Activated T-helper 9 cell treated with anti-CD3 and anti-CD28 coated beads, Interleukin-2, amount 50 U/mL, for 16 hours (primary cell): Measurements from ENCODE around the gene SLC39A6.

Source experiments
- DNase-seq: peaks from one replicate; pipeline ENCODE4 v3.0.0-alpha.2; 2020; ENCODE audit warnings: low read depth

Gene SLC39A6

GRCh38 chr18:36058674-36059073 lies 70.5 kb downstream of the SLC39A6 start:
- DNase-seq, result no peak
